A549 treated with RU486 at 1 μM for 4 hours (cell line): ENCODE results near the gene CCDC54. TPM values are rescaled to one million over a fixed set of nuclear protein-coding genes. Genes with fewer than 3 reads are reported as not detected.

Experiments used
- total RNA-seq: library from RNA; stranded (reverse); fragments of 200-300 nt; extraction: Qiagen RNA extraction; gene quantifications from 5 replicates; pipeline ENCODE4 v1.2.3, GENCODE V29; 2022; ENCODE audit warnings: low read depth

The CCDC54 gene
- not detected in 5 replicates for total RNA-seq

GRCh38 chr3:107377151-107377550 is at the start of gene CCDC54:
TSS of gene CCDC54 (plus strand) at chr3:107377439. CDS start at chr3:107377588, 149 bp downstream.

Other genes starting within 250 kb of the CCDC54 start
- 9.3 to 21.5 TPM (median 20.4 TPM) in 5 replicates for gene BBX, start 145.5 kb downstream of the CCDC54 start, total RNA-seq